ENCODE results near the gene UCP2.

UCP2 gene

DNA sequence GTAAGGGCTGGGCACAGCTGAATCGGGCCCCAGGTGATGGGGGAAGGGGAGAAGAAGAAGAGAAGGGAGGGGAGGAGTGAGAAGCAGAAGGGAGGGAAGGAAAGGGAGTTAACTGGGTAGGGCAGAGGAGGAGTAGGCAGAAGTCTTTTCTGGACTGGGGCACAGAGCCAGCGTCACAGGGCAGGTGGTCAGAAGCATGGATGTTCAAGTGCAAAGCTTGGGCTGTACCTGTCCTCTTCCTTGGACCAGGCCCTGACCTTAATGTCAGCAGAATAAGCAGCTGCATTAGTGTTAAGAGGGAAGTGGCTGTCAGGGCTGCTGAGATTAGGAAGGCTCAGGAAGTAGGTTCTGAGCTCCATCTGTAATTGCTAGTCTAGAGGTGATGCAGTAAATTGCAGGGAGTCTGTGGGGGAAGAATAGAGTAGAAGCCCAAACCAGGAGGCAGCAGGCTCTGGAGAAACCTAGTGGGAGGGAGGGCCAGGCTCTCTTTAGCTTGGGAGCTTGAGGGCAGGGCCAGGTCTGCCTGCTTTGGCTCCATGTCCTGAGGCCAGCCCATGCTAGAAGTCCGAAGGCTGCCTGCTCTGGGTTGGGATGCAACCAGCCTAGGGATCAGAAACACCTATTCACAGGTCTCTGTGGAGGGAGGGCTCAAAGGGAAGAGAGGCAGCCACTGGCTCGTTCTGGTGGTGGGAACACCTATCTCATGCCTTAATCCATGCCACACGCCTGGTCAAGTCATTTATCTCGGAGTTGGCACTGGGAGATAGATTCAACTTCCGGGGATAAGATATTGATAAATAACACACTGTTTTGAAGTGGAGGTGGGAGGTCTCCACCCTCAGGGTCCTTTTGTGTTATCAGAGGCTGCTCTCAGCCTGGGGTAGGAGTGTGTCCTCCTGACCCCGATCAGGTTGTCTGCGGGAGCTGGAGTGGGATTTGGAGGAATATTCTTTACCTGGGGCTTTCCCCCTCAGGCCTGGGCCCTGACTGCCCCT is 28.0 kb upstream of the UCP2 start:
- H3K4me3 ChIP-seq (replicated peaks; ENCODE audit: low read depth, low read length): no peak overlapping the region
- no peak for DNase-seq (ENCODE audit: low read depth)
- TF ChIP-seq, protein P1, sequence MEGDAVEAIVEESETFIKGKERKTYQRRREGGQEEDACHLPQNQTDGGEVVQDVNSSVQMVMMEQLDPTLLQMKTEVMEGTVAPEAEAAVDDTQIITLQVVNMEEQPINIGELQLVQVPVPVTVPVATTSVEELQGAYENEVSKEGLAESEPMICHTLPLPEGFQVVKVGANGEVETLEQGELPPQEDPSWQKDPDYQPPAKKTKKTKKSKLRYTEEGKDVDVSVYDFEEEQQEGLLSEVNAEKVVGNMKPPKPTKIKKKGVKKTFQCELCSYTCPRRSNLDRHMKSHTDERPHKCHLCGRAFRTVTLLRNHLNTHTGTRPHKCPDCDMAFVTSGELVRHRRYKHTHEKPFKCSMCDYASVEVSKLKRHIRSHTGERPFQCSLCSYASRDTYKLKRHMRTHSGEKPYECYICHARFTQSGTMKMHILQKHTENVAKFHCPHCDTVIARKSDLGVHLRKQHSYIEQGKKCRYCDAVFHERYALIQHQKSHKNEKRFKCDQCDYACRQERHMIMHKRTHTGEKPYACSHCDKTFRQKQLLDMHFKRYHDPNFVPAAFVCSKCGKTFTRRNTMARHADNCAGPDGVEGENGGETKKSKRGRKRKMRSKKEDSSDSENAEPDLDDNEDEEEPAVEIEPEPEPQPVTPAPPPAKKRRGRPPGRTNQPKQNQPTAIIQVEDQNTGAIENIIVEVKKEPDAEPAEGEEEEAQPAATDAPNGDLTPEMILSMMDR (IDR thresholded peaks at IDR 0.05; ENCODE audit: low read length, missing control alignments): no peak

DNA sequence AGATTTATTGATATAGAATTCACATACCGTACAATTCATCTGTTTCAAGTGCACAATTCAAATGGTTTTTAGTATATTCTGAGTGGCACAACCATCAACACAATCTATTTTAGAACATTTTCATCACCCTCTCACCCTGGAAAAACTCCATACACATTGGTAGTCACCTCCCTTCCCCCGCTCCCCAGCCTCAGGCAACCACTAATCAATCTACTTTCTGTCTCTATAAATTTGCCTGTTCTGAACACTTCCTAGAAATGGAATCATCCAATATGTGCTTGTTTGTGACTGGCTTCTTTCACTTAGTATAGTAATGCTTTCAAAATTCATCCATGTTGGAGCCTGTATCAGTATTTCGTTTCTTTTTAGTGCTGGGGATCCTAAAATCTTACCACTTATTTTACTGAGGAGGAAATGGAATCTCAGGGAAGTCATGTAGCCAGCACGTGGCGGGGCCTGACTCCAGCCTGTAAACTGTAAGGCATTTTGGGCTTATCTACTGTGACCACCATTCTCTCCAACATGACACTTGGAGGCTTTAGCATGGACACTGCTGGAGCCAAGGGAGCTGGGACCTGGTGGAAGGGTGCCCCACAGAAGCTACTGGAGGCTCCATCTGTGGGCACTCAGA is 27.1 kb upstream of the UCP2 start:
- H3K4me3 ChIP-seq (replicated peaks; ENCODE audit: low read depth, low read length): no peak overlapping the region
- DNase-seq (ENCODE audit: low read depth): no peak
- TF ChIP-seq, protein P1 (IDR thresholded peaks at IDR 0.05; ENCODE audit: low read length, missing control alignments): no peak

DNA sequence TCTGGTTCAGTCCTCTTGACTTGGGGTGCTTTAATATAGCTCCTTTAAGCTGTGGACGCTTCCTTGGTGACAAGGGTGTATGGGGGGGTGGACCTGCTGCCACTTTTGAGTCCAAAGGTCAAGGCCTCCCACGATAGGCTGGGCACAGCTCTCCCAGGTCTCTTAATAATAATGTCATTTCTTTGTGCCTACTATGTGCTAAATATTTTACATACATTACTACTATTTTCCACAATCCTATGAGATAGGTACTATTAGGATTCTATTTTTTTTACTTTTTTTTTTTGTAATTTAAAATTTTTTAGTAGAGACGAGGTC is 26.5 kb upstream of the UCP2 start:
- TF ChIP-seq, protein P1 (IDR thresholded peaks at IDR 0.05; ENCODE audit: low read length, missing control alignments): no peak
- no peak for DNase-seq (ENCODE audit: low read depth)

DNA sequence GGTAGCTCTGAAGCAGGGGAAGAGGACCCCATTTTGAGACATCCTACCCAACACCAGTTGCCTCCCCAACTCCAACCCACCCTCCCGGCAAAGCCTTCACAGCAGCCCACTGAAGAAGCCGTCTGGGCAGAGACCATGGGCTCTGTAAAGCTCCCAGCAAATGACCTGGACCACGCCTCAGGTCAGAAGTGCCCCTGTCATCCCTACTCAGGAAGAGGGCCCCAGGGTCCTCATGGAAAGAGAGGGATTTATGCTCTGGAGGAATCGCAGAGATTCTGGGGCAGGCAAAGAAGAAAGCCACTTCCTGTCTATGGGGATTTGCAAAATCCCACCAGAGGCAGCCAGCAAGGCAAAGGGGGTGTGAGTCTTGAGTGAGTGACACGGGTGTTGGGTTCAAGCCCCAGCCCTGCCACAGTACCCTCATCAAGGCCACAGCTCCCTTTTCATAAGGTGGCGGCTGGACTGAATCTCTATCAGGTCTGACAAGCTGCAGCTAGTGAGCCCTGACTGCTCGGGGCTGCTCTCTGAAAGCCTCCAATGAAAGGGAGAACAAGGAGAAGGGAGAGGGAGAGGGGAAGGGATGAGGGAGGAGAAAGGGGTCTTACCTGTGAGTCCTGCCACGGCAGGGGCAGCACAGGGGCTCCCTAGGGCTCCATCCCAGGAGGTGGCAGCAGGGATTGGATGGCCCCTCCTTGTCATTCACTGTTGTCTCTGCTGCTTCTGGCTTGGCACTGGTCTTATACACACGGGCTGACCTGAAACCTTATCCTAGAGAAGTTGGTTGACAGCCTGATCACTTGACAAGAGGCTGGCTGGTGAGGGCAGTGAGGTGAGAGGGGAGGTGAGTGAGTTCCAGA is 26.0 kb upstream of the UCP2 start, which contains the start of gene UCP3:
UCP3 (minus strand) TSS at position 713 of the 857 bp plus-strand sequence. CDS start 2,043 bp downstream, outside the sequence.
- TF ChIP-seq, protein P1 (IDR thresholded peaks at IDR 0.05; ENCODE audit: low read length, missing control alignments): no peak
- no peak within 1 kb of the TSS for H3K4me3 ChIP-seq (replicated peaks; ENCODE audit: low read depth, low read length)
- DNase-seq (ENCODE audit: low read depth): no peak

More for the DNA sequence above, 26.5 kb upstream of the UCP2 start:
- no peak overlapping the region for H3K4me3 ChIP-seq (replicated peaks; ENCODE audit: low read depth, low read length)

DNA sequence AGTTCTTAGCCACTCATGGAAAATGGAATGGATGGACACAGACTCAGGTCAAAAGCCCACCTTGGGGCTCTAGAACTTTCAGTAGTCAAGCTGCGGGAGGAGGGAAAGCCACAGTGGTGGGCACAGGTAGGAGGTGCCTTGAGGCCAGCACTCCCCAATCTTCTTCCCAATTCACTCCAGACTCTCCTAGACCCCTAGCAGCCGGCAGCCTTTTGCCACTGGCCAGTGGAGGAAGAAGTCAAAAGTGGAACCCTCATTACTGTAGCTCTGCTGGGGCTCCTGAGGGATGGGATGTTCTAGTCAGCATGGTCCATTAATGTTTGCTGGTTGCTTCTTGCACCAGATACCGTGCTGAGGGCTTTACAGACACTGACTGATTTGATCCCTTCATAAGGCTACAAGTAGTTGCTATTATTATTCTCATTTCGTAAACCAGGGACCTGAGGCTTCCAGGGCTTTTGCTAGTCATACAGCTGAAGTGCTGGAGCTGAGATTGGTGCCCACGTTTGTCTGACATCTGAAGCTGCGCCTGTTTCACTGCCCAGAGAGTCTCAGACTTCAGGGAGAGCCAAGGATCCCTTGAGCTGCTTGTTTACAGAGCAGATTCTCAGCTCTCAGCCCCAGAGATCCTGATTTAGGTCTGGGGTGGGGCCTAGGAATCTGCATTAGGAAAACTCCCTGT is 25.2 kb upstream of the UCP2 start:
- DNase-seq (ENCODE audit: low read depth): no peak
- H3K4me3 ChIP-seq (replicated peaks; ENCODE audit: low read depth, low read length): no peak overlapping the region
- TF ChIP-seq, protein P1 (IDR thresholded peaks at IDR 0.05; ENCODE audit: low read length, missing control alignments): no peak

DNA sequence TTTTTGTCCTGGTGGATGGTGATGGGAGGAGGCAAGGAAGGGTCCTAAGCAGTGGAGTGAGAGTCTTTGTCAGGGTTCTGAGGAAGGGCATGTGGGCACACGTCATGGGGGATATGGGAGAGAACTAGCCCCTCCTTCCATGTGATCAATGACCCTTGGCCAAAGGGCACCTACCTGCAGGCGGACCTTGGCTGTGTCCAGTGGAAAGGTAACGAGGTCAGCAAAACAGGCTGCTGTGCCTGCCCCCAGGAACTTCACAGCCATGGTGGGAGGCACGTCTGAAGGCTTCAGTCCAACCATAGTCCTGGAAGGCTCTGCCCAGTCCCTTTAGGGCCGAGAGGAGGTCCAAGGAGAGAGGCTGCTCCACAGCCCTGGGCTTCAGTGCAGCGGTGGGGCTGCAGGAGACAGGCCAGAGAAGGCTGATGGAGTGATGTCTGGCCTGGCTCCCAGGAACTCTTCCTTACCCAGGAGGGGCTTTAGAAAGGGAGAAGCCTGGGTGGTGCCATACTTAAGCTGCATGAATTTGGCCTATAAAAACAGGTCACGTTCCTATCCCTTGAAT is 24.2 kb upstream of the UCP2 start:
- H3K4me3 ChIP-seq (replicated peaks; ENCODE audit: low read depth, low read length): no peak overlapping the region
- DNase-seq (ENCODE audit: low read depth): no peak
- TF ChIP-seq, protein P1 (IDR thresholded peaks at IDR 0.05; ENCODE audit: low read length, missing control alignments): no peak
